Measurements from ENCODE around the gene LRRC1.

The LRRC1 gene

DNA sequence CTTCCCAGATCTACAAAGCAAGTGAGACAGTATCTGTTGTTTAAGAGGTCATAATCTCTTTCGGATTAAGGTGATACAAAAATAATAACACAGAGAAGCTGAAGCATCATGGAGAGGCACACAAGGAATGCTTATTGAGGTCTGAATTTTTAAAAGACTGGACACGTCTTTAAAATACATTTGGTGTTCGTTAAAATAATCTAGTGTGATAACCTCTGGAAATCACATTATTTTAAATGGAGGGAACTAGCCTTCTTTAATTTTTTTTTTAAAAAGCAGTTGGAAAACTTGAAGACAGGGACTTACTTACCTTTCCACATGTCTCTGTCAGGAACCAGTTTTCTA, 1.9 kb upstream of the LRRC1 start:
- Histone ChIP-seq H3K9me3 (ENCODE audit: control insufficient read depth, insufficient read depth, low read length) (no peaks in the 10 kb centered on the region), H3K36me3 (ENCODE audit: control insufficient read depth, insufficient read depth, low read length) (no peaks in the 10 kb centered on the region), H3K4me1 (ENCODE audit: control insufficient read depth, insufficient read depth, low read length) (peaks cover 13% of the 10 kb centered on the region), H3K27me3 (ENCODE audit: control insufficient read depth, insufficient read depth, low read length) (peaks cover 24% of the 10 kb centered on the region), H3K27ac (ENCODE audit: low read depth, low read length) (peak overlapping the region; percentile 69), H3K9ac (ENCODE audit: low read depth, low read length) (peak overlapping the region; percentile 52; the same call in 1 of the 2 replicates), H3K4me3 (ENCODE audit: low read depth, low read length) (peak overlapping the region; percentile 97)

DNA sequence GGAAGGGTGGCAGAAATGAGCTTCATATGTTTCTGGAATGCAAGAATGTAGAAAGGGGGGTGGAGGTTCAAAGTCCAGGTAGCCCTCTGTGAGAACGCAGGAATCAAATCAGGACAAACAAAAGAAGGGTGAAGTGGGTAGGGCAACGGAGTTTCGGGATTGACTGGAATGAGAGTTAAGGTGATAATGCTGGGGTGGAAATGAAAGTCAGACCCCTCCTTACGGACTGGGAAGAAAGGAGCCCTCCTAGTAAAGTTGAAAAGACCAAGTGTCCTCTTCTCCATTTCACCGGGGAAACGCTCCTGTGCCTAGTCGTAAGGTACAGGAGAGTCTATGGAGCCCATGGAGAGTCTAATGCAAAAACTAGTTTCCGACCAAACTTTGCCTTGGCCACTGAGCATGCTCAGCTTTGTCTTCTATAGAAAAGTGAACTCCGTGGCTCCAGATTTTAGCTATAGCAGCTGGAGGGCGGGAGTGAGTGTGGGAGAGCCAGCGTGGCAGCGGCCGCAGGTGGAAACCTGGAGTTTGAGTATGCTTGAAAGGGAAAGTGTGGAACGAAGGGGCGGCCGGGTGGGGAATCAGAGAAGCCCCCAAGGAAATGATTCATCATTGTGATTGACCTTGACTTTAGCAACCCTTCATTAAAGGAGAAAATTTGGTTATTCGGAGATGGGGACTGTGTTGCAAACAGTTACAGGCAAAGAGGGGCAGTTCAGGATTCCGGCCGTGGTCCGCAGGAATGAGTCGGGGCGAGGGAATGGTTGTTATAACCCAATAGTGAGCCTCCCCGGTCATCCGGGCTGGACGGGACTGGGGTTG, 1.3 kb upstream of the LRRC1 start:
- peak overlapping the region; percentile 69 for H3K27ac ChIP-seq (ENCODE audit: low read depth, low read length)

DNA sequence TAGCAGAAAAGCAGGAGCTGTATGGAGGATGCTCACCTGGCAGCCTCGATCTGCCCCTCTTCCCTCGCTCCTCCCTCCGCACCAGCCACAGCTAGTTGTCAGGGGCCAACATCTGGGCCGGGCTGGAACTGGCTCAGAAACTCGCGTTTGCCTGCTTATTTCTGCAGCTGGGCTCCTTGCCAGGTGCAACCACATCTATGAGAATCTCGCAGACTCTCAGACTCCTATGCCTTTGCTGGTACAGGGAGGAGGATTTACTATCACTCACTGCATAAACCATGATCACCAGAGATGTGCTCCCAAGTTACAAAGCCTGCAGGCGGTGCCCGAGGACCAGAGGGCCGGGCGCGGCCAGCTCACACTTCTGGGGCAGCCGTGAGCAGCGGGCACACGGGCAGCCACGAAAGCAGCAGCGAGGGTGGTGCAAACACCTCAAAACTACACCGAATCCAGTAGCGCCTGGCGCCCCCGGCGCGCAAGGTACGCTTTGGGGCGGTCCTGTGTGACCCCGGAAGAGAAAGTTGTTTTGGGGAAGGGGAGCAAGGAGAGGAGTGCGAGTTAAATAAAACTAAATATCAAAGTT, 577 bp upstream of the LRRC1 start:
- Histone ChIP-seq H3K9ac (ENCODE audit: low read depth, low read length) (peak overlapping the region; percentile 88), H3K27ac (ENCODE audit: low read depth, low read length) (peak overlapping the region; percentile 69), H3K9me3 (ENCODE audit: control insufficient read depth, insufficient read depth, low read length) (no peaks in the 10 kb centered on the region), H3K36me3 (ENCODE audit: control insufficient read depth, insufficient read depth, low read length) (no peaks in the 10 kb centered on the region), H3K4me1 (ENCODE audit: control insufficient read depth, insufficient read depth, low read length) (peaks cover 13% of the 10 kb centered on the region), H3K27me3 (ENCODE audit: control insufficient read depth, insufficient read depth, low read length) (peaks cover 24% of the 10 kb centered on the region), H3K4me3 (ENCODE audit: low read depth, low read length) (peak overlapping the region; percentile 97)

More for the DNA sequence above, 1.3 kb upstream of the LRRC1 start:
- Histone ChIP-seq H3K9me3 (ENCODE audit: control insufficient read depth, insufficient read depth, low read length) (no peaks in the 10 kb centered on the region), H3K9ac (ENCODE audit: low read depth, low read length) (peak overlapping the region; percentile 52; the same call in 1 of the 2 replicates), H3K36me3 (ENCODE audit: control insufficient read depth, insufficient read depth, low read length) (no peaks in the 10 kb centered on the region), H3K4me3 (ENCODE audit: low read depth, low read length) (peak overlapping the region; percentile 97), H3K4me1 (ENCODE audit: control insufficient read depth, insufficient read depth, low read length) (peaks cover 13% of the 10 kb centered on the region), H3K27me3 (ENCODE audit: control insufficient read depth, insufficient read depth, low read length) (peaks cover 24% of the 10 kb centered on the region)

DNA sequence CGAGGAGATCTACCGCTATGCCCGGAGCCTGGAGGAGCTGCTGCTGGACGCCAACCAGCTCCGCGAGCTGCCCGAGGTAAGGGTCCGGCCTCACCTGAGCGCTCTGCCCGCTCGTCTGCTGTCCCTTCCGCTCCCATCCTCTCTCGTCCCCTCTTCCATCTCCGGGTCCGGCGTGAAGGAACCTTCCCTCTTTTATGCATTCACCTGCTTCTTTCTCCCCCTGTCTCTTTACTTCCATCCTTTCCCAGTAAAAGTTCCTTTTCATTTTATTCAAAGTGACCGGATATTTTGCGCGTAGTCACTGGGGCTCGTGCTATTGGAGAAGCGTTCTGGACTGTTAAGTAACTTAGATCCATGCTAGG, 516 bp downstream of the LRRC1 start:
- peak overlapping the region; percentile 55 for H3K9ac ChIP-seq (ENCODE audit: low read depth, low read length)
- peak overlapping the region; percentile 54 for H3K27ac ChIP-seq (ENCODE audit: low read depth, low read length)
- H3K4me1 ChIP-seq (ENCODE audit: control insufficient read depth, insufficient read depth, low read length) = peaks cover 13% of the 10 kb centered on the region
- no peaks in the 10 kb centered on the region for H3K9me3 ChIP-seq (ENCODE audit: control insufficient read depth, insufficient read depth, low read length)
- H3K27me3 ChIP-seq (ENCODE audit: control insufficient read depth, insufficient read depth, low read length) = peaks cover 24% of the 10 kb centered on the region
- peak overlapping the region; percentile 97 for H3K4me3 ChIP-seq (ENCODE audit: low read depth, low read length)
- no peaks in the 10 kb centered on the region for H3K36me3 ChIP-seq (ENCODE audit: control insufficient read depth, insufficient read depth, low read length)

- Histone ChIP-seq H3K27me3 (ENCODE audit: control insufficient read depth, insufficient read depth, low read length) (peaks cover 24% of the 10 kb centered on the region), H3K27ac (ENCODE audit: low read depth, low read length) (no peak overlapping the region), H3K9ac (ENCODE audit: low read depth, low read length) (peak overlapping the region; percentile 55; the same call in 1 of the 2 replicates), H3K4me3 (ENCODE audit: low read depth, low read length) (peak overlapping the region; percentile 97), H3K36me3 (ENCODE audit: control insufficient read depth, insufficient read depth, low read length) (no peaks in the 10 kb centered on the region), H3K4me1 (ENCODE audit: control insufficient read depth, insufficient read depth, low read length) (peaks cover 14% of the 10 kb centered on the region), H3K9me3 (ENCODE audit: control insufficient read depth, insufficient read depth, low read length) (no peaks in the 10 kb centered on the region)
Observed at GRCh38 chr6:53795702-53796450, 1.1 kb downstream of the LRRC1 start.

- Histone ChIP-seq H3K4me1 (ENCODE audit: control insufficient read depth, insufficient read depth, low read length) (peaks cover 16% of the 10 kb centered on the region), H3K9ac (ENCODE audit: low read depth, low read length) (no peak overlapping the region), H3K9me3 (ENCODE audit: control insufficient read depth, insufficient read depth, low read length) (no peaks in the 10 kb centered on the region), H3K36me3 (ENCODE audit: control insufficient read depth, insufficient read depth, low read length) (no peaks in the 10 kb centered on the region), H3K27me3 (ENCODE audit: control insufficient read depth, insufficient read depth, low read length) (peaks cover 24% of the 10 kb centered on the region), H3K27ac (ENCODE audit: low read depth, low read length) (no peak overlapping the region), H3K4me3 (ENCODE audit: low read depth, low read length) (peak overlapping the region; percentile 97)
Observed at GRCh38 chr6:53796451-53796780, 1.6 kb downstream of the LRRC1 start.

- H3K27ac ChIP-seq (ENCODE audit: low read depth, low read length) = no peak overlapping the region
- H3K4me3 ChIP-seq (ENCODE audit: low read depth, low read length) = peak overlapping the region; percentile 97
- no peak overlapping the region for H3K9ac ChIP-seq (ENCODE audit: low read depth, low read length)
- H3K27me3 ChIP-seq (ENCODE audit: control insufficient read depth, insufficient read depth, low read length) = peaks cover 24% of the 10 kb centered on the region
- H3K36me3 ChIP-seq (ENCODE audit: control insufficient read depth, insufficient read depth, low read length) = no peaks in the 10 kb centered on the region
- H3K9me3 ChIP-seq (ENCODE audit: control insufficient read depth, insufficient read depth, low read length) = no peaks in the 10 kb centered on the region
- H3K4me1 ChIP-seq (ENCODE audit: control insufficient read depth, insufficient read depth, low read length) = peaks cover 16% of the 10 kb centered on the region
Observed at GRCh38 chr6:53796791-53797190, 2.0 kb downstream of the LRRC1 start.

GRCh38 chr6:53797304-53797703, 2.5 kb downstream of the LRRC1 start:
- Histone ChIP-seq H3K27ac (ENCODE audit: low read depth, low read length) (no peak overlapping the region), H3K27me3 (ENCODE audit: control insufficient read depth, insufficient read depth, low read length) (peaks cover 24% of the 10 kb centered on the region), H3K4me3 (ENCODE audit: low read depth, low read length) (no peak overlapping the region), H3K9ac (ENCODE audit: low read depth, low read length) (no peak overlapping the region), H3K9me3 (ENCODE audit: control insufficient read depth, insufficient read depth, low read length) (no peaks in the 10 kb centered on the region), H3K4me1 (ENCODE audit: control insufficient read depth, insufficient read depth, low read length) (peaks cover 16% of the 10 kb centered on the region), H3K36me3 (ENCODE audit: control insufficient read depth, insufficient read depth, low read length) (no peaks in the 10 kb centered on the region)

GRCh38 chr6:53799340-53799739, 4.5 kb downstream of the LRRC1 start:
- Histone ChIP-seq H3K27ac (ENCODE audit: low read depth, low read length) (no peak overlapping the region), H3K9ac (ENCODE audit: low read depth, low read length) (no peak overlapping the region), H3K9me3 (ENCODE audit: control insufficient read depth, insufficient read depth, low read length) (no peaks in the 10 kb centered on the region), H3K4me3 (ENCODE audit: low read depth, low read length) (no peak overlapping the region), H3K27me3 (ENCODE audit: control insufficient read depth, insufficient read depth, low read length) (peaks cover 24% of the 10 kb centered on the region), H3K36me3 (ENCODE audit: control insufficient read depth, insufficient read depth, low read length) (no peaks in the 10 kb centered on the region), H3K4me1 (ENCODE audit: control insufficient read depth, insufficient read depth, low read length) (peaks cover 10% of the 10 kb centered on the region)

GRCh38 chr6:53801022-53801421, 6.2 kb downstream of the LRRC1 start:
- Histone ChIP-seq H3K9ac (ENCODE audit: low read depth, low read length) (no peak overlapping the region), H3K27me3 (ENCODE audit: control insufficient read depth, insufficient read depth, low read length) (peaks cover 16% of the 10 kb centered on the region), H3K4me1 (ENCODE audit: control insufficient read depth, insufficient read depth, low read length) (peaks cover 19% of the 10 kb centered on the region), H3K9me3 (ENCODE audit: control insufficient read depth, insufficient read depth, low read length) (no peaks in the 10 kb centered on the region), H3K36me3 (ENCODE audit: control insufficient read depth, insufficient read depth, low read length) (no peaks in the 10 kb centered on the region), H3K4me3 (ENCODE audit: low read depth, low read length) (no peak overlapping the region), H3K27ac (ENCODE audit: low read depth, low read length) (no peak overlapping the region)

- no peaks in the 10 kb centered on the region for H3K36me3 ChIP-seq (ENCODE audit: control insufficient read depth, insufficient read depth, low read length)
- no peak overlapping the region for H3K9ac ChIP-seq (ENCODE audit: low read depth, low read length)
- peaks cover 15% of the 10 kb centered on the region for H3K4me1 ChIP-seq (ENCODE audit: control insufficient read depth, insufficient read depth, low read length)
- H3K27ac ChIP-seq (ENCODE audit: low read depth, low read length) = no peak overlapping the region
- no peak overlapping the region for H3K4me3 ChIP-seq (ENCODE audit: low read depth, low read length)
- H3K27me3 ChIP-seq (ENCODE audit: control insufficient read depth, insufficient read depth, low read length) = 0 out of 2 replicates have a peak, but pooled peaks cover under 1% of the 10 kb centered on the region
- H3K9me3 ChIP-seq (ENCODE audit: control insufficient read depth, insufficient read depth, low read length) = no peaks in the 10 kb centered on the region
Observed at GRCh38 chr6:53802582-53802981, 7.8 kb downstream of the LRRC1 start.

Measured in HUES48 (cell line).